Suprapubic skin (tissue), 4 donors: ENCODE measurements around the gene ETV6. TPM values are rescaled to one million over a fixed set of nuclear protein-coding genes. Genes with fewer than 3 reads are reported as not detected.

Source experiments
- DNase-seq, 2 donors: peaks; one replicate each; pipeline ENCODE4 v3.0.0-alpha.2; 2019; ENCODE audit warnings: low spot score in 2 of 2
- H3K27ac ChIP-seq: fragments of 200-600 bp; sonication (generic); one replicate; pipeline ENCODE4 v1.5.1; 2019
- H3K27me3 ChIP-seq: fragments of 200-600 bp; sonication (generic); one replicate; pipeline ENCODE4 v1.5.1; 2019
- H3K36me3 ChIP-seq: fragments of 200-600 bp; sonication (generic); one replicate; pipeline ENCODE4 v1.5.1; 2019
- H3K4me1 ChIP-seq: fragments of 200-600 bp; sonication (generic); one replicate; pipeline ENCODE4 v1.5.1; 2019
- H3K4me3 ChIP-seq: fragments of 200-600 bp; sonication (generic); one replicate; pipeline ENCODE4 v1.5.1; 2019; ENCODE audit warnings: mild to moderate bottlenecking
- H3K9me3 ChIP-seq: fragments of 200-600 bp; sonication (generic); one replicate; pipeline ENCODE4 v1.5.1; 2019
- CTCF ChIP-seq, 2 donors: fragments of 200-600 bp in 1 of 2; fragments of 450-650 bp in 1 of 2; sonication (generic) in 1 of 2; IDR thresholded peaks; one replicate each; pipeline ENCODE4 v1.5.1; 2016 to 2019; ENCODE audit warnings: antibody characterized with exemption in 2 of 2, mild to moderate bottlenecking in 1 of 2, moderate library complexity in 1 of 2
- EP300 ChIP-seq: sonication (generic); formaldehyde crosslinking; IDR thresholded peaks from one replicate; pipeline ENCODE4 v1.6.1; 2017; ENCODE audit warnings: antibody characterized with exemption
- POLR2A ChIP-seq, 2 donors: fragments of 450-650 bp; IDR thresholded peaks; one replicate each; pipeline ENCODE4 v1.6.1; 2017; ENCODE audit warnings: antibody characterized with exemption in 2 of 2, mild to moderate bottlenecking in 2 of 2, moderate library complexity in 2 of 2
- POLR2AphosphoS5 ChIP-seq, 3 donors: sonication (generic); formaldehyde crosslinking; IDR thresholded peaks; one replicate each; pipeline ENCODE4 v1.6.1; 2017; ENCODE audit warnings: antibody characterized with exemption in 3 of 3
- WGBS: methylation state at CpG from one replicate; pipeline ENCODE4 v1.1.5; 2018; 5-methylcytosine and 5-hydroxymethylcytosine counted together
- total RNA-seq, 4 donors: library from RNA; depleted of rRNA; stranded (reverse); fragments of >200 nt; gene quantifications; one replicate each; pipeline ENCODE4 v1.1.0, GENCODE V29; 2016

ETV6 gene
- total RNA-seq, 4 donors from 2014 or later, result 16.9 to 41.4 (median 25.1) TPM

DNA sequence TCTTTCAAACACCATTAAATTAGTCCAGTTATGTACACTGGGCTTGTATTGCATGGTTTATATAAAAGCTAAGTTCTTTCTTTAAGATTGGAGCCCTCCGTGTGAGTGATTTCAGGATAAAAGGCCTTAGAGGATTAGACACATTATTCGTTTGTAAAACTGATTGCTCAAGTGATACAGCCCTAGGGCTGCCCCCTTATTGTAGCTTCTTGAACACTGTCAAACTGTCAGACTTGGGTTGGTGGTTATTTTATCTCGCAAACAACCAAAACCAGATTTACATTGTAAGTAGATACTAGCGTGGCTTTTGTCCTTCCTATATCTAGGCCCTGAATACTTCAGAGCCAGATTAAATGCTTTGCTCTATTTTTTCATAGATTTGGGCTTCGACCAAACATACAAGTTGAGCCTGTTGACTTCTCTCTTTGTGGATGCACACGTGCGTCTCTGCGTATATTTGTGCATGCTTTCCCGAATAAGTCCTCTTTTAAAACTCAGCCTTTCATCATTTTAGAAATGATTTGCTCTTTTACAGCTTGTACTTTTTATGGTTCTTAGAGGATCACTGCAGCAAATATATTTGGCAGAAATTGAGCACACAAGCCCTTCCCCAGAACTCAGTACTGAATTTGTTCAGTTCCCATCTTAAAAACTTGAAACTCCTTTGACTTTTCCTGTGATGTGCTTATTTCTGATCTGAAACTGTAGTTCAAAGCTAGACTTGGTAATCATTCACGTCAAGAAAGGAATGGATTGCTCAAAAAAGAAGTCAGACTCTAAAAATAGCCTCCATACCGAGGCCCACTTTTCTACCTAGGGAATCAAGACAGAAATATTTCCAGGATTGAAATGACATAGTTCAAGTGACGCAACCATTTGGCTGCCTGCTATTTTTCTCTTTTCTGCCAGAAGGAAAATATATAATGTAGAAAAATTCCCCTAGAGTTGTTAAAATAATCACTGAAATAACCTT, 129.5 kb downstream of the ETV6 start:
- H3K36me3 ChIP-seq, result no peaks in the 10 kb centered on the region
- H3K9me3 ChIP-seq, result no peaks in the 10 kb centered on the region
- H3K27me3 ChIP-seq, result no peaks in the 10 kb centered on the region
- H3K4me3 ChIP-seq, result no peak overlapping the region
- 72% methylated on average over 12 of the region's 12 CpGs for WGBS
- no peak for DNase-seq
- TF ChIP-seq POLR2A (IDR thresholded peaks at IDR 0.05) (no peak), POLR2AphosphoS5 (IDR thresholded peaks at IDR 0.05) (no peak), CTCF (IDR thresholded peaks at IDR 0.05) (no peak), EP300 (no peak)
- H3K27ac ChIP-seq, result no peak overlapping the region
- no peaks in the 10 kb centered on the region for H3K4me1 ChIP-seq

DNA sequence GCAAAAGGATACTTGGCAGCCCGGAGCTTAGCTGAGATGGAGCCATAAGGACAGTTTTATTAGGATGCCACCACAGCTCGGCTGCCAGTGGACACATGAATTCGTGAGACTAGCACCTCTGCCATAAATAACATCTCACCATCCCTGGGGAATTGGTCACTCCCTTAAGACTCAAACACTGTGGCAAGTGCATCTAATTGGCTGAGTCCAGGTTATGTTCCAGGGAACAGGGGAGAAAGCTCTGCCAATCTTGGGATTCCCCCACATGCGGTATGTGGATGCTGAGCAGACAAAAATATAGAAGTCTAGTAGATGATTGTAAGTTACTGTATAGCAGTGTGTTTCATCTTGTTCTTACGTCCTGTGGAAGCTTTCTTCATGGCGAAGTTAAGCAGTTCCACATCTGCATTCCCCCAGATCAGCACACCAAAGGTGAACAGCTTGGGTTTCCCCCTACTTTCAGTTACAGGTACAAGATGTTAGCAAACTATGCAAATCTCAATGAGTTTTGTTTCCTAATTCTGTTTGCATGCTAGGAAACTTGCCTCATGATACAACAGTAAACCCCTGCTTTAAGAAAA, 131.1 kb downstream of the ETV6 start:
- TF ChIP-seq EP300 (no peak), POLR2A (IDR thresholded peaks at IDR 0.05) (no peak), POLR2AphosphoS5 (IDR thresholded peaks at IDR 0.05) (no peak), CTCF (IDR thresholded peaks at IDR 0.05) (no peak)
- H3K27ac ChIP-seq, result no peak overlapping the region

GRCh38 chr12:11782914-11783420, 133.5 kb downstream of the ETV6 start:
- WGBS, result 89% methylated on average over 3 of the region's 3 CpGs
- Histone ChIP-seq H3K27ac (no peak overlapping the region), H3K36me3 (no peaks in the 10 kb centered on the region), H3K27me3 (no peaks in the 10 kb centered on the region), H3K4me1 (peaks cover 8% of the 10 kb centered on the region), H3K4me3 (no peak overlapping the region), H3K9me3 (no peaks in the 10 kb centered on the region)
- no peak for DNase-seq
- no peak for TF ChIP-seq POLR2A (IDR thresholded peaks at IDR 0.05)
- no peak for TF ChIP-seq CTCF (IDR thresholded peaks at IDR 0.05)
- no peak for TF ChIP-seq POLR2AphosphoS5 (IDR thresholded peaks at IDR 0.05)
- no peak for TF ChIP-seq EP300

More for the DNA sequence above, 131.1 kb downstream of the ETV6 start:
- DNase-seq, result no peak
- no peaks in the 10 kb centered on the region for H3K27me3 ChIP-seq
- no peaks in the 10 kb centered on the region for H3K36me3 ChIP-seq
- H3K4me3 ChIP-seq, result no peak overlapping the region
- 79% methylated on average over 6 of the region's 6 CpGs for WGBS
- H3K4me1 ChIP-seq, result peaks cover 8% of the 10 kb centered on the region
- H3K9me3 ChIP-seq, result no peaks in the 10 kb centered on the region

DNA sequence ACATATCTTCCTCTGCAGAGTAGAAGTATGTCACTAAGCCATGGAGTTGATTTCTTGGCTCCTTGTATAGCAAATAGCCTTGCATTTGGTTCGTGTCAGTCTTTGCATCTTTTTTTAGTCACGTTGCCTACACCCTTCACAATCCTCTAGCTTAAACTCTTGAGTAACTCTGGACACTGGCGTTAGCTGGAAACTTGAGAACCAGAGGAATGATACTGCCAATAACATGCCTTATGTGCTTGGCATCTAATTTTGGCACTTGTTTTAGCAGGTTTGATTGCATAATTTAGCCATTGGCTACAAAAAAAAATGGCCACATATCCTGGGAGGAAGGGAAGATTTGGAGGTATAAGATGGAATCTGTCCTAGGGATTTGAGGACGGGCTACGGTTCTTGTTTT, 136.2 kb downstream of the ETV6 start:
- no peaks in the 10 kb centered on the region for H3K9me3 ChIP-seq
- TF ChIP-seq POLR2AphosphoS5 (IDR thresholded peaks at IDR 0.05), result no peak
- TF ChIP-seq CTCF (IDR thresholded peaks at IDR 0.05), result no peak
- TF ChIP-seq EP300, result no peak
- TF ChIP-seq POLR2A (IDR thresholded peaks at IDR 0.05), result no peak
- H3K4me3 ChIP-seq, result no peak overlapping the region
- peaks cover 8% of the 10 kb centered on the region for H3K4me1 ChIP-seq
- no peak for DNase-seq
- H3K36me3 ChIP-seq, result no peaks in the 10 kb centered on the region
- 46% methylated on average over 5 of the region's 5 CpGs for WGBS
- no peaks in the 10 kb centered on the region for H3K27me3 ChIP-seq
- no peak overlapping the region for H3K27ac ChIP-seq
